Upper lobe of left lung (tissue), 4 donors: ENCODE data around the gene FBLN2.

Source experiments
- POLR2A ChIP-seq, 4 donors: fragments of 450-650 bp; IDR thresholded peaks; one replicate each; pipeline ENCODE4 v1.5.1; 2016 to 2017; ENCODE audit warnings: antibody characterized with exemption in 4 of 4, mild to moderate bottlenecking in 2 of 4
- POLR2AphosphoS5 ChIP-seq, 2 donors: sonication (generic); formaldehyde crosslinking; IDR thresholded peaks; one replicate each; pipeline ENCODE4 v1.5.1; 2017; ENCODE audit warnings: antibody characterized with exemption in 2 of 2
- TF ChIP-seq, protein P1 (sequence below), 6 experiments: fragments of 450-650 bp in 4 of 6; fragments of 200-600 bp in 2 of 6; sonication (generic) in 2 of 6; IDR thresholded peaks; one replicate each; pipeline ENCODE4 v1.5.1; 2016 to 2019; ENCODE audit warnings: antibody characterized with exemption in 6 of 6

GRCh38 chr3:13587442-13587841, 38.5 kb downstream of the FBLN2 start:
- TF ChIP-seq POLR2AphosphoS5 (IDR thresholded peaks at IDR 0.05) (no peak), POLR2A (IDR thresholded peaks at IDR 0.05) (no peak)
- TF ChIP-seq, protein P1, sequence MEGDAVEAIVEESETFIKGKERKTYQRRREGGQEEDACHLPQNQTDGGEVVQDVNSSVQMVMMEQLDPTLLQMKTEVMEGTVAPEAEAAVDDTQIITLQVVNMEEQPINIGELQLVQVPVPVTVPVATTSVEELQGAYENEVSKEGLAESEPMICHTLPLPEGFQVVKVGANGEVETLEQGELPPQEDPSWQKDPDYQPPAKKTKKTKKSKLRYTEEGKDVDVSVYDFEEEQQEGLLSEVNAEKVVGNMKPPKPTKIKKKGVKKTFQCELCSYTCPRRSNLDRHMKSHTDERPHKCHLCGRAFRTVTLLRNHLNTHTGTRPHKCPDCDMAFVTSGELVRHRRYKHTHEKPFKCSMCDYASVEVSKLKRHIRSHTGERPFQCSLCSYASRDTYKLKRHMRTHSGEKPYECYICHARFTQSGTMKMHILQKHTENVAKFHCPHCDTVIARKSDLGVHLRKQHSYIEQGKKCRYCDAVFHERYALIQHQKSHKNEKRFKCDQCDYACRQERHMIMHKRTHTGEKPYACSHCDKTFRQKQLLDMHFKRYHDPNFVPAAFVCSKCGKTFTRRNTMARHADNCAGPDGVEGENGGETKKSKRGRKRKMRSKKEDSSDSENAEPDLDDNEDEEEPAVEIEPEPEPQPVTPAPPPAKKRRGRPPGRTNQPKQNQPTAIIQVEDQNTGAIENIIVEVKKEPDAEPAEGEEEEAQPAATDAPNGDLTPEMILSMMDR (IDR thresholded peaks at IDR 0.05), result no peak
